D721Med (cell line): ENCODE data around the gene PDE3A.
"Not testable (repeated sequence)": the region's sequence is repeated elsewhere in the genome, so short reads cannot be mapped to it uniquely, and the experiment has no call there.

Source experiments
- DNase-seq: peaks from one replicate; pipeline ENCODE4 v3.0.0; 2011; ENCODE audit warnings: low spot score; ENCODE audit not compliant: insufficient read length
- FAIRE-seq: peaks from 2 replicates; lab custom pipeline; 2011; peaks lifted over from hg19 to GRCh38; lab: Jason Lieb, UNC
- TF ChIP-seq, protein P1 (sequence below): IDR thresholded peaks from 2 replicates; pipeline ENCODE4 v1.5.1; 2012; ENCODE audit warnings: mild to moderate bottlenecking, control low read depth; ENCODE audit not compliant: insufficient read depth; ENCODE audit errors: missing control alignments

The PDE3A gene

DNA sequence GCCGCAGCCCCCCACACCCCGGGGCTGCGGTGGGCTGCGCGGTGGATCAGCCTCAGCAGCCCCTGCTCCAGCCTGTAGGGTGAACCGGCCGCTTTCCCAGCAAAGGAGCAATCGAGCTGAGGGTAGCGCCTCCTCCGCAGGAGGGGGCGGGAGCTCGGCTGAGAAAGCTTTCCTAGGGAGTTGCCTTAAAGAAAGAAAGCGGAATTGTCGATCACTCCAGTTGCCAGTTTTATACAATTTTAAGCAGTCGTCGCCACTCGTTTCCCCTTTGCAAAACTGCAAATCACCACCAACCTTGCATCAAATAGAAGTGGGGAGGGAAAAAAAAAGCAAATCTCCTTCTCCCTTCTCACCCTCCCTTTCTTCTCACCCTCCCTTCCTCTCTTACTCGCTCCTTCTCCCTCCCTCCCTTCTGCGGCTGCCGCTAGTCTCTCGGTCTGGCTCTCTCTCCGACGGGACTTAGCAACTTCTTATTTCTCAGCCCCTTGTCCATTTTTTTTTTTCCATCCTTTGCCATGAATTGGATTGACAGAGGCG is at the start of gene PDE3A:
Gene PDE3A (plus strand): TSS at position 424 of the 537 bp plus-strand sequence. CDS start 748 bp downstream, outside the sequence.
- FAIRE-seq (no peak), DNase-seq (no peak)
- TF ChIP-seq, protein P1, sequence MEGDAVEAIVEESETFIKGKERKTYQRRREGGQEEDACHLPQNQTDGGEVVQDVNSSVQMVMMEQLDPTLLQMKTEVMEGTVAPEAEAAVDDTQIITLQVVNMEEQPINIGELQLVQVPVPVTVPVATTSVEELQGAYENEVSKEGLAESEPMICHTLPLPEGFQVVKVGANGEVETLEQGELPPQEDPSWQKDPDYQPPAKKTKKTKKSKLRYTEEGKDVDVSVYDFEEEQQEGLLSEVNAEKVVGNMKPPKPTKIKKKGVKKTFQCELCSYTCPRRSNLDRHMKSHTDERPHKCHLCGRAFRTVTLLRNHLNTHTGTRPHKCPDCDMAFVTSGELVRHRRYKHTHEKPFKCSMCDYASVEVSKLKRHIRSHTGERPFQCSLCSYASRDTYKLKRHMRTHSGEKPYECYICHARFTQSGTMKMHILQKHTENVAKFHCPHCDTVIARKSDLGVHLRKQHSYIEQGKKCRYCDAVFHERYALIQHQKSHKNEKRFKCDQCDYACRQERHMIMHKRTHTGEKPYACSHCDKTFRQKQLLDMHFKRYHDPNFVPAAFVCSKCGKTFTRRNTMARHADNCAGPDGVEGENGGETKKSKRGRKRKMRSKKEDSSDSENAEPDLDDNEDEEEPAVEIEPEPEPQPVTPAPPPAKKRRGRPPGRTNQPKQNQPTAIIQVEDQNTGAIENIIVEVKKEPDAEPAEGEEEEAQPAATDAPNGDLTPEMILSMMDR, result no peak

DNA sequence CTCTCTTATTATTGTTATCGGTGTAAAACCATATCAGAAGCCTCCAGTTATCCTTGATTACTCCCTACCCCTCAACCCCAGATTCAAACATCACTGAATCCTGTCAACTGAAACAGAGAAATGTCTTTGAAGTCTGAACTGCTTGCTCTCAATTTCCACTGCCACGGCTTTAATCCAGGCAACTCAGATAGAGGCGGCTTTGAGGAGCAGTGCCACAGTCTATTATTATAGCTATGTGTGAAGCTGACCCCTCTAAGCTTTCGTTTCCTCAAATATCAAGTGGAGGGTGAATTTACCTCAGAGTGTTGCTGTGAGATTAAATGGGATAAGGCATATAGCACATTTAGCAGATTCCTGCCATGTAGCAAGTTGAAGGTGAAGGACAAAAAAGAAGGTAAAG is 49.0 kb upstream of the PDE3A start:
- FAIRE-seq (no peak), DNase-seq (no peak)
- TF ChIP-seq, protein P1, result no peak

DNA sequence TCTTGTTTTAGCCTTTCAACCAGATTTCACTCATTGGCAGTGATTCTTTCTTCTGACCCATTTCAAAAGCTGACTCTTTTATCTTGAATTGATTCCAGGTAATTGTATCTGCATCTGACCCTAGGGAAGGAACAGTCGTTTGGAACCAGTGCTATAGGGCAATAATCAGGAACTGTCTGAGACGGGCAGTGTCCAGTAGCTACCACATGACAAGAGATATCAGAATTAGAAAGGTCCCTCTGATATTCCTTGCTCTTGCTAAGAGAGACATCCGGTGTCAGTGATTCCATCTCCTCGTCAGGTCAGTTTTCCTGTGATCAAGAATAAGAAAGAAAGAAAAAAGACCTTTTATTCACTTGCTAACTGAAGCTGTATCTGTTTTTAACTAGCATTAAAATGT is 47.8 kb upstream of the PDE3A start:
- TF ChIP-seq, protein P1, result no peak
- no peak for FAIRE-seq
- DNase-seq, result no peak

DNA sequence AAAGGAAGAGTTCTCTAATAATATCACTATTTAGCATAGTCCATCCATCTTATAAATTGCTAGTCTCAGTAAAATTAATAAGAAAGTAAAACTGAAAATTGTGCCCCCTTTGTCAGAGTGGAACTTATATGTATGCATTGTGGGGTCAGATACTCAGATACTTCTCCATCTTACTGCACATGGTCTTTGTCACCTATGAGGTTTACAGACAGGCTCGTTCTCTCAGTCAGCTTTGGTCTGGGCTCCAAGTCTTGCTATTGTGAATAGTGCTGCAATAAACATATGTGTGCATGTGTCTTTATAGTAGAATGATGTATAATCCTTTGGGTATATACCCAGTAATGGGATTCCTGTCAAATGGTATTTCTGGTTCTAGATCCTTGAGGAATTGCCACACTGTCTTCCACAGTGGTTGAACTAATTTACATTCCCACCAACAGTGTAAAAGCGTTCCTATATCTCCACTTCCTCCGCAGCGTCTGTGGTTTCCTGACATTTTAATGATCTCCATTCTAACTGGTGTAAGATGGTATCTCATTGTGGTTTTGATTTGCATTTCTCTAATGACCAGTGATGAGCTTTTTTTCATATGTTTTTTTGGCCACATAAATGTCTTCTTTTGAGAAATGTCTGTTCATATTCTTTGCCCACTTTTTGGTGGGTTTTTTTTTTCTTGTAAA is 37.4 kb upstream of the PDE3A start:
- DNase-seq, FAIRE-seq: not testable (repeated sequence)

DNA sequence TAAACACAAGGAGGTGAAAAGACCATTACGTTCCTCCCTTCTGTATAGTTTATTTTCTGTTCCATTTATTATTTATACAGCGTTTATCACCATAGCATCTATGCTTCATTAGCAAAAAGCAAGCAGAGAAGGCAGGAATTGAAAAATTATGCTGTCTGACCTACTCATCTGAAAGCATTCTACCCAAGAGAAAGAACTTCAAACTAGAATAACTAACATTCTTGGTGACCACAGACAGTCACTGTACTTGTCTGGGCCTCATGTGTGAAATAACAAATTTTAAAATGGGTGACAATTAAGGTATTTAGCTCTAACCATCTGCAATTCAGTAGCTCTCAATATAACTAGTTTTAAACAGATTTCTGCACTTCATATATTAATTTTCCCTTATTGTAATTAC is 29.3 kb upstream of the PDE3A start:
- FAIRE-seq, result no peak
- DNase-seq, result no peak
- TF ChIP-seq, protein P1, result no peak

DNA sequence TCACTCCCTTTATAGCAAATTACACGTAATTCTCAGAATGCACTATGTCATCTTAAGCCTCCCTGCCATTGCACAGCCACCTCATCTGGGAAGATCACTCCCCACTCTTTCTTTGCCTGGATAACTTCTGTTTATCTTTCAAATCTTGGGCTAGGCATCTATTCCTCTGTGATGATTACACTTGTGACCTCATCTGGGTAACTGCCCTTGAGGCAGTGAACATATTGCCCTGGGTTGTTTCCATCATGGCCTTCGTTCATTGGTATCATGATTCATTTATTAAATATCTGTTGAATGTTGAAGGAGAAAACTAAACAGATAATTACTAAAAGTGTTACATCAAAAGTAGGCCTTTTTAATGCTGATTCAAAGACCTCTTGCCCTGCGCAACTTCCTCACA is 26.2 kb upstream of the PDE3A start:
- no peak for DNase-seq
- FAIRE-seq, result no peak

DNA sequence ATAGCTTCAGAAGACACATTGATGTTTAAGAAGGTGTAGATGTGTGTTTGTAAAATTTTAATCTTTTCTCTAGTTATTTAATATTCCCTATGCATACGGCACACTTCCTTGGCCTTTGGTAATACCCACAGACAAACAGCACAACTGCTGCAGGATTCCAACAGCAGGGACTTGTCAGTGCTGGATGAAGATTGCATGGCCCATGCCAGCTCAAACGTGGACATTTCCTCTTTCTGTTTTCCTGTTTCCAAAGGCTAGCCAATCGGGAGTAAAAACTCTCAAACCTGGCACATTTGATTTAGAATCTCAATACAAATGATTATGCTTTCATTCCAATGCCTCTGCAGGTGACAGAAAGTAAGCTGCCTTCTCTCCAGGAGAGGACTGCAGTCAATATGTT is 22.5 kb upstream of the PDE3A start:
- DNase-seq, result no peak
- FAIRE-seq, result no peak
- TF ChIP-seq, protein P1, result no peak

More for the DNA sequence above, 26.2 kb upstream of the PDE3A start:
- TF ChIP-seq, protein P1, result no peak

DNA sequence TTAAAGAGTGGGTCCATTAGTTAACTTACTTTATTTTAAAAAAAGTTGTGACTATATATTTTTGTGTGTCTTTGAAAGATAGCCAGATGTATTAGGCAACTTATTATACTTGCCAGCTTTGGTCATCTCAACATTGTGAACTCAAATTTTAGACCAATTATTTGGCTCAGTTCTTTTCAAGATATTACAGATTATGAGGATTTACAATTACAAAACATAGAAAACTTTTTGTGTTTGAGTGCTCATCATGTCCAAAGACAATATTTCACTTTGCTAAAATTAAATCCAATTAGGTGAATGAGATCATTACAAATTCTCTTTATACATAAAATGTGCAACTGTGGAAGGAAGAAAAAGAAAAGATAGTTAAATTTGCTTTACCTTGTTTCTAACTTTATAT is 18.3 kb upstream of the PDE3A start:
- DNase-seq, result no peak
- no peak for FAIRE-seq
- TF ChIP-seq, protein P1, result no peak
